GM18868 (cell line): ENCODE data around the gene CMTM8.

Experiments
- ATAC-seq: cut with Tn5 transposase; IDR thresholded peaks from one replicate; pipeline ENCODE4 v1.9.1; 2021; ENCODE audit warnings: mild to moderate bottlenecking, moderate library complexity; ENCODE audit not compliant: unreplicated experiment

CMTM8 gene

GRCh38 chr3:32274306-32274705, 35.8 kb downstream of the CMTM8 start:
- ATAC-seq: no peak

GRCh38 chr3:32275506-32275905, 37.0 kb downstream of the CMTM8 start:
- no peak for ATAC-seq

DNA sequence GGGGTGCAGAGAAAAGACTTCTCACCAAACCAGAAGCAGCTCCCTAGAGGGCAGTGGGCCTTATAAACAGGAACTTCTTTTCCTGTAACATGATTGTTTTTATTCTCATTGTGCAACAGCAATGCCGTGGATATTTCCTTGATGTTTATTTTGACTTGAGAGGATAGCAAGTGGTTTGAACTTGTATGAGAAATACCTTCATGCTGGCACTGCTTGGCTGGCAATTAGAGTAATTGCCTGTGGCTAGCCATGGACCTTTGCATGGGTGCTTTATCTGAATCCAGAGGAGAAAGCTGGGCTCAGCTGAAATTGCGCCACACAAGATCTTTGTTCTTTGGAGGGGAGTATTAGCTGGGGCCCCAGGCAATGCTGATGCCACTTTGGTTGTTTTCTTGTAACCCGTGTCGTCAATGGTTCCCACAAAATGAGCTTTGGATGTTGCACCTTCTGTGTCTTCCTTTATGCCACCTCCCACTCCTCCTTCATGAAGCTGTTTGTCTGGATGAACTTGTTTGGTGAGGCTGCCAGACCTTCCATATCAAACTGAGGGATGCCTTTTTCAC, 37.9 kb downstream of the CMTM8 start:
- ATAC-seq: no peak

GRCh38 chr3:32278714-32279113, 40.2 kb downstream of the CMTM8 start:
- no peak for ATAC-seq

- ATAC-seq: no peak
Observed at GRCh38 chr3:32280262-32280910, 41.9 kb downstream of the CMTM8 start.

- no peak for ATAC-seq
Observed at GRCh38 chr3:32281570-32282106, 43.2 kb downstream of the CMTM8 start.

GRCh38 chr3:32282578-32283154, 44.2 kb downstream of the CMTM8 start:
- no peak for ATAC-seq

GRCh38 chr3:32283304-32283703, 44.8 kb downstream of the CMTM8 start:
- ATAC-seq: no peak

GRCh38 chr3:32284443-32285212, 46.1 kb downstream of the CMTM8 start:
- no peak for ATAC-seq

DNA sequence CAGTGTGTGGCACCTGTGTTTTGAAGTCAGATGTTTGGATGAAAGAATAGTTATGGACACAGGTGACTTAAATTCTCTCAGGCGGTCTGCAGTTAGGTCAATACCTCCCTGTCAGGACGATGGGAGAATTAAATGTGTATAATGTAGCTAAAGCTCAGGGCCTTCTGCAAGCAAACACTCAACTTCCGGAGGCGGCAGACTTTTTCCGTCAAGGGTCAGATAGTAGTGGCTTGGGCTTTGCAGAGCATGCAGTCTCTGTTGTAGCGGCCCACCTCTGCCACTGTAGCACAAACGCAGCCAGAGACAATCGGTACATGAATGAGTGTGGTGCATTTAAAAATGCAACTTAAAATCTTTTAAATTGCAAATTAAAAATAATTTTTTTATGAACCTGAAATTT, 47.4 kb downstream of the CMTM8 start:
- no peak for ATAC-seq

DNA sequence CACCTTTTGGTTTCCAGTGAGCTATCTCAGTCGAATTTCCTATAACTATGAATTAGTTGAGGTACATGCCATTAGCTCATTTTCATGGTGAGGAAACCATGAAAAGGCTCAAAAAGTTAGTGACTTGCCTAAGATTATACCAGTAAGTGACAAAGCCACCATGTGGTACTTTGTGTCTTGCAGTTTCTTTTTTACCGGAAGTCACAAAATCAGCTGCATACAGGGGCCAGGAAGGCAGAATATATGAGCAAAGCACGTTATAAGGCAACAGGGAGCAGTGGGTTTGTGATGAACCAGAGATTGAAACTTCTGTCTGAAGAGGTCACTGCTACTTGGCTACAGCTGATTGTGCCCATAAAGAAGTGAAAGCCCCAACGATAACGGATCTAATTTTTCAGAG, 50.3 kb downstream of the CMTM8 start:
- ATAC-seq: no peak

GRCh38 chr3:32290619-32291018, 52.1 kb downstream of the CMTM8 start:
- ATAC-seq: no peak

DNA sequence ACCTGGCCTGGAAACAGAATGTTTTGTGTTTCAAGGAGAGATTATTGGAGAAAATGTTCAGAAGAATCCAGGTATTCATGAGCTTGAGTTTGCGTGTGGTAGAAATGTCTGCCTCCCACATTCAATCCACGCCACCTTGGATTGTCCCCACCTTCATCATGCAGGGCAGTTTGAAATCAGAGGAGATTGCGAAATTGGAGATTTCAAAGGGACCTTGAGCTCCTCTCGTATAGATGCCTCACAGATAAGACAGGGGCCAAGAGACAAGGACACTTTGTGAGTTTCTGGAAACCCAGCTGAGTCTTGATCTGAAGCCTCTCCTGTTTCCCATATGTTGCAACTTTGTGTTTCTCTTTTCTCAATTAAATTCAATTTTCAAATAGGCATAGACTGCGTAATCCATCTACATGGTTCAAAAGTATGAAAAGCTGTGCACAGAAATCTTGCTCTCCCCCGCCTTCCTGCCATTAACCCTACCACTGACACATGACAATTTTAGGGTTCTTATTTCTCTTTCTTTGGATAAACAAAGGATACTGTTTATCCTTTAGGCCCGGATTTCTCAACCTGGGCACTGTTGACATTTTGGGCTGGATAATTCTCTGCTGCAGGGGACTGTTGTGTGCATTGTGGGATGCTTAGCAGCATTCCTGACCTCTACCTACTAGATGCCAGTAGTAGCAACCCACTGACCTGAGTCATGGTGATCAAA, 53.8 kb downstream of the CMTM8 start:
- no peak for ATAC-seq

GRCh38 chr3:32293903-32294302, 55.4 kb downstream of the CMTM8 start:
- ATAC-seq: no peak

DNA sequence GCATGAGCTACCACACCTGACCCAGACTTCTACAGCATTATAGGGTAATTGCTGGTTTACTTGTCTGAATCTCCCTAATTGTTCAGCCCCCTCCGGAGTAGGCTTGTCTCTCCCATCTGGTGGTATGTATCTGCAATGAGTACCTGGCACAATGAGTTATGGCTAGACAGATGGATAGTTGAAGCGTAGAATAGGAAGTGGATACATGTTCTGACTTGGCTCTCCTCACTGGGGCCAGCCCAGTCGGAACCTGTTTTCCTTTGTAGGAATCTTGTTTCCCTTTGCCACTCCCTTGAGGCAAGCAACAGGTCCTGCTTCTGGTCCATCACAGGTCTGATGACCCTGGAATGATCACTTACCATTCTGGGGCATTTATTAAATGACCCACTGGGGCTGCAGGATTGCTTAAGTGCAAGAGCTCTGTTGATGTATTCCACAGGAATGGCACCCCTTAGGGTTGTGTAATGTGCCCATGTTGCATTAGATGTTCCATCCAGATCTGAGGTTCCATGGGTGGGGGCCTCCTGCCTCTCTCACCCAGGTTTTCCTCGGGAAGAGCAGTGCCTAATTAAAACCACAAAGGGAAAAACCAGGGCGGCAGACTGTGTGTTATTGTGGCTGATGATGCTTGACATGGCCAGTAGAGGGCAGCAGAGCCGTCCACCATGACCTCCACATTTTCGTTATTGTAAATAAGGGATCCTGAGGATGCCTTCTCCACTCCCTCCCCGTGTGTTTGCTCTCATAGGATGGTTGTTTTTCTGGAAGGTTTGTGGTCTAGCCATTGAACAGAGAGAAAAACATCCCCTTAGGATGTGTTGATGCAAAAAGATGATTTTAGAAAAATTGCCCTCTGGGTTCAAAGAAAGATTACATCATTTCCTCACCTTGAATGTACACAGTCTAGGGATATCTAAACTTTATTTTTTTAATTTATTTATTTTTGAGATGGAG, 58.0 kb downstream of the CMTM8 start:
- ATAC-seq: peak; percentile 67

GRCh38 chr3:32297366-32297765, 58.9 kb downstream of the CMTM8 start:
- no peak for ATAC-seq

DNA sequence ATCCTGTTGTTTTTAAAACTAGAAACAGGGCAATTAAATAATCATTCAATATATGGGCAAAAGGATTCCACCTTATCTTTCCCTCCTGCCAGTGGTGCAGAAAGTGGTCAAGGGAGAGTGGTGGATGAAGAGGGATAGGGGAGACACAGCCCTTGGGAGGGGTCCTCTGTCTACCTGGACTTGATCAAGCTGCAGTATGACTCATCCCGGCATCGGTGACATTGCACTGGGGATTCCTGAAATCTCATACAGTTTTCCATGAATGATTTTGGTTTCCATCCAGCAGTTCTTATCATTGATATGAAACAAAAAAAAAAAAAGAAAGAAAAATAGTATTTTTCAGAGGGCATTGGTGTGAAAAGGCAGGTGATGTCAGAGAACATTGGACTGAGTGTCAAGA, 62.9 kb downstream of the CMTM8 start:
- no peak for ATAC-seq

DNA sequence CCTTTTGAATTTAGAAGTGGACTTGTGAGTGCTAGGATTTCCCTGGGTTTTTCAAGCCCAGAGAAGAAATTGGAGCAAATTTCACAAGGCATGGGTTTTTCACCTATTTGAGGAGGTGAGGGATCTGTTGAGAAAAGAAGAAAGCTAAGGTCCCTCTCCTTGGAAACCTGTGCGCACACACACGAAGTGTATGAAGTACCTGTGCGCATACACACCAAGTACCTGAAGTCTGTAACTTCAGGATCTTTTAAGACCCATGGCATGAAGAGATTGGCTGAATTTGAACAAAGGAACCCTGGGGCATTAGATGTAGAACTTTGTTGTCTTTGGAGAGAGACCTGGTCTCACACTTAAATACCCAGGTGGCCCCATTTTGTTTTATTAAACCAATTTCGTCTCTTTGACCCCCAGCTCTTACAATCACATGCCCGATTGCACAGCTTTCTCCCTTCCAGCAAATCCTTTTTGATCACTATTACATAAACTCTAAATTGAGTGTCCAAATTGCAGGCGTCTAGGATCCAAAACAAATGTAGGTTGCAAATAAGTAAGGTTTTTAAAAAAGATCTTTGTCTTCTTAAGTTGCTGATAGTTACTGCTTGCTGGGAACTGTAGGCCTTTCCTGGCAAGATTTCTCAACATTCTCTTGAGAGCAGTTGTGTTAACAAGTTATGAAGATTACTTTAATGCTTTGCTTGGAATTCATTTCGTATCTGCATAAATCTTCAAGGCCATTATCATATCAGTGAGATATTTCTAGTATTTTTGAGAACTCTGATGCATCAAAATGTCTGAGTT, 64.3 kb downstream of the CMTM8 start:
- ATAC-seq: no peak

- ATAC-seq: no peak
Observed at GRCh38 chr3:32303399-32303747, 64.9 kb downstream of the CMTM8 start.
